Gastroesophageal sphincter (tissue), 4 donors: ENCODE data around the gene BCL2L1. TPM values are rescaled to one million over a fixed set of nuclear protein-coding genes. Genes with fewer than 3 reads are reported as not detected.
A peak's percentile ranks its signal among the peaks of the same experiment; 100 is the strongest.

Experiments
- ATAC-seq: fragments of 150-250 bp; one replicate; pipeline ENCODE4 v1.9.1; 2016; ENCODE audit warnings: mild to moderate bottlenecking, moderate library complexity
- H3K27ac ChIP-seq, 4 donors: fragments of 200-600 bp; sonication (generic) in 3 of 4; 1 replicate in 3 of 4; 2 replicates in 1 of 4; pipeline ENCODE4 v1.5.1; 2016 to 2019
- H3K27me3 ChIP-seq: fragments of 200-600 bp; sonication (generic); one replicate; pipeline ENCODE4 v1.5.1; 2019
- H3K36me3 ChIP-seq, 2 donors: fragments of 200-600 bp; sonication (generic); one replicate each; pipeline ENCODE4 v1.5.1; 2019; ENCODE audit warnings: control low read depth in 1 of 2
- H3K4me1 ChIP-seq, 3 donors: fragments of 200-600 bp; sonication (generic); 1 replicate in 2 of 3; 2 replicates in 1 of 3; pipeline ENCODE4 v1.5.1; 2016 to 2019; ENCODE audit warnings: control low read depth in 2 of 3
- H3K4me3 ChIP-seq, 2 donors: fragments of 200-600 bp; sonication (generic); one replicate each; pipeline ENCODE4 v1.5.1; 2019; ENCODE audit warnings: mild to moderate bottlenecking in 1 of 2, moderate library complexity in 1 of 2
- H3K9me3 ChIP-seq, 3 donors: fragments of 200-600 bp; sonication (generic); one replicate each; pipeline ENCODE4 v1.5.1; 2017 to 2019; ENCODE audit warnings: control low read depth in 2 of 3
- CTCF ChIP-seq, 4 experiments: fragments of 200-600 bp in 2 of 4; fragments of 450-650 bp in 2 of 4; sonication (generic) in 1 of 4; IDR thresholded peaks; one replicate each; pipeline ENCODE4 v1.5.1; 2017 to 2019; ENCODE audit warnings: antibody characterized with exemption in 4 of 4, mild to moderate bottlenecking in 2 of 4, moderate library complexity in 2 of 4
- EP300 ChIP-seq: sonication (generic); formaldehyde crosslinking; IDR thresholded peaks from one replicate; pipeline ENCODE4 v1.6.1; 2017; ENCODE audit warnings: antibody characterized with exemption, mild to moderate bottlenecking
- POLR2A ChIP-seq, 2 donors: fragments of 450-650 bp; IDR thresholded peaks; one replicate each; pipeline ENCODE4 v1.6.1; 2017; ENCODE audit warnings: antibody characterized with exemption in 2 of 2, mild to moderate bottlenecking in 2 of 2, moderate library complexity in 1 of 2
- POLR2AphosphoS5 ChIP-seq: sonication (generic); formaldehyde crosslinking; IDR thresholded peaks from one replicate; pipeline ENCODE4 v1.6.1; 2017; ENCODE audit warnings: antibody characterized with exemption
- WGBS, 2 donors: methylation state at CpG; one replicate each; pipeline ENCODE4 v1.1.5; 2018; ENCODE audit warnings: low coverage in 1 of 2; 5-methylcytosine and 5-hydroxymethylcytosine counted together
- total RNA-seq, 4 donors: library from RNA; depleted of rRNA; stranded (reverse); fragments of >200 nt; gene quantifications; one replicate each; pipeline ENCODE4 v1.1.0, GENCODE V29; 2016

BCL2L1 gene
- total RNA-seq, 4 donors from 2014 or later = 71.9 to 171 (median 135) TPM

- 67 to 87% methylated on average over 1 to 4 of the region's 5 CpGs for WGBS, 2 donors
- Histone ChIP-seq H3K4me3 (no peak overlapping the region), H3K4me1 (peaks cover 9 to 66% (median 20%) of the 10 kb centered on the region in 3 donors), H3K27ac (peak overlapping the region in 2 of 4 donors; percentile 31 to 38), H3K9me3 (no peaks in the 10 kb centered on the region), H3K36me3 (peaks cover 0 to 20% of the 10 kb centered on the region in 2 donors), H3K27me3 (no peaks in the 10 kb centered on the region)
- no peak for ATAC-seq
- TF ChIP-seq POLR2A (IDR thresholded peaks at IDR 0.05) (no peak), POLR2AphosphoS5 (no peak), EP300 (no peak), CTCF (IDR thresholded peaks at IDR 0.05) (no peak)
Observed at GRCh38 chr20:31694842-31695593, 27.6 kb downstream of the BCL2L1 start.

GRCh38 chr20:31693987-31694661 lies 28.5 kb downstream of the BCL2L1 start:
- peaks cover 3 to 60% (median 13%) of the 10 kb centered on the region in 3 donors for H3K4me1 ChIP-seq
- no peaks in the 10 kb centered on the region for H3K9me3 ChIP-seq
- ATAC-seq = no peak
- H3K27ac ChIP-seq = peak overlapping the region in 3 of 4 donors; percentile 24 to 38 (median 31)
- WGBS, 2 donors = 80 to 100% methylated on average over 2 to 4 of the region's 4 CpGs
- H3K4me3 ChIP-seq = no peak overlapping the region
- no peak for TF ChIP-seq POLR2AphosphoS5
- TF ChIP-seq CTCF (IDR thresholded peaks at IDR 0.05) = no peak
- no peak for TF ChIP-seq EP300
- TF ChIP-seq POLR2A (IDR thresholded peaks at IDR 0.05) = no peak
- H3K27me3 ChIP-seq = no peaks in the 10 kb centered on the region
- peaks cover 0 to 20% of the 10 kb centered on the region in 2 donors for H3K36me3 ChIP-seq

- 88% methylated on average over 6 of the region's 6 CpGs for WGBS, 2 donors
- Histone ChIP-seq H3K4me3 (no peak overlapping the region), H3K27ac (no peak overlapping the region), H3K4me1 (peaks cover 0 to 53% (median 6%) of the 10 kb centered on the region in 3 donors), H3K9me3 (no peaks in the 10 kb centered on the region), H3K36me3 (peaks cover 0 to 26% of the 10 kb centered on the region in 2 donors), H3K27me3 (no peaks in the 10 kb centered on the region)
- no peak for TF ChIP-seq POLR2AphosphoS5
- TF ChIP-seq POLR2A (IDR thresholded peaks at IDR 0.05) = no peak
- no peak for TF ChIP-seq CTCF (IDR thresholded peaks at IDR 0.05)
- no peak for TF ChIP-seq EP300
- ATAC-seq = no peak
Observed at GRCh38 chr20:31693402-31693801, 29.3 kb downstream of the BCL2L1 start.

- H3K27ac ChIP-seq = no peak overlapping the region
- H3K9me3 ChIP-seq = no peaks in the 10 kb centered on the region
- WGBS, 2 donors = 21 to 75% methylated on average over 1 of the region's 1 CpG
- no peak for TF ChIP-seq POLR2A (IDR thresholded peaks at IDR 0.05)
- no peak for TF ChIP-seq POLR2AphosphoS5
- TF ChIP-seq CTCF (IDR thresholded peaks at IDR 0.05) = no peak
- TF ChIP-seq EP300 = no peak
- peaks cover 0 to 41% of the 10 kb centered on the region in 2 donors for H3K36me3 ChIP-seq
- no peak overlapping the region for H3K4me3 ChIP-seq
- ATAC-seq = no peak
- H3K4me1 ChIP-seq = peaks cover 0 to 47% (median 5%) of the 10 kb centered on the region in 3 donors
- H3K27me3 ChIP-seq = no peaks in the 10 kb centered on the region
Observed at GRCh38 chr20:31691646-31692275, 30.9 kb downstream of the BCL2L1 start.
